Measurements from ENCODE around the gene PCOLCE2. TPM values are rescaled to one million over a fixed set of nuclear protein-coding genes. Genes with fewer than 3 reads are reported as not detected.

PCOLCE2 gene
- total RNA-seq, 2 donors from 2014 or later: 122 to 157 TPM

DNA sequence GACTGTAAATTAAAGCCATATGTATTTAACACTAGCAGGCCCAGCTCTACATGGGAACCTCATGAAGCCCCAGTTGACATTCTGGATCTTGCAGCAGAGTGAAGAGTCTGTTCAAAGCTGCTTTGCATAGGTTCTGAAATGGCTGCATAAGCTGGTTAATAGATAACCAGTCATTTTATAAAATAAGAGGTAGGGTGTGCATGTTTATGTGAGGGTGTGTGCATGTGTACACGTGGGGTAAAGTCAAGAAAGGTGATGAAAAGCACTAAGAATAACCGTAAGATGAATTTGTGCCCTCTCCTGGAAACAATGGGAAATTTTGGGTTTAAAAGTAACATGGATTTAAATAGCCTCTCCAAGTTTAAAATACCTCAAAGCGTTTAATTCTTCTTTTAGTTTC lies 41.6 kb upstream of the PCOLCE2 start:
- no peaks in the 10 kb centered on the region for H3K36me3 ChIP-seq
- H3K4me1 ChIP-seq (ENCODE audit: control insufficient read depth in 1 of 2, low read depth in 2 of 2): no peaks in the 10 kb centered on the region
- TF ChIP-seq, protein P1, sequence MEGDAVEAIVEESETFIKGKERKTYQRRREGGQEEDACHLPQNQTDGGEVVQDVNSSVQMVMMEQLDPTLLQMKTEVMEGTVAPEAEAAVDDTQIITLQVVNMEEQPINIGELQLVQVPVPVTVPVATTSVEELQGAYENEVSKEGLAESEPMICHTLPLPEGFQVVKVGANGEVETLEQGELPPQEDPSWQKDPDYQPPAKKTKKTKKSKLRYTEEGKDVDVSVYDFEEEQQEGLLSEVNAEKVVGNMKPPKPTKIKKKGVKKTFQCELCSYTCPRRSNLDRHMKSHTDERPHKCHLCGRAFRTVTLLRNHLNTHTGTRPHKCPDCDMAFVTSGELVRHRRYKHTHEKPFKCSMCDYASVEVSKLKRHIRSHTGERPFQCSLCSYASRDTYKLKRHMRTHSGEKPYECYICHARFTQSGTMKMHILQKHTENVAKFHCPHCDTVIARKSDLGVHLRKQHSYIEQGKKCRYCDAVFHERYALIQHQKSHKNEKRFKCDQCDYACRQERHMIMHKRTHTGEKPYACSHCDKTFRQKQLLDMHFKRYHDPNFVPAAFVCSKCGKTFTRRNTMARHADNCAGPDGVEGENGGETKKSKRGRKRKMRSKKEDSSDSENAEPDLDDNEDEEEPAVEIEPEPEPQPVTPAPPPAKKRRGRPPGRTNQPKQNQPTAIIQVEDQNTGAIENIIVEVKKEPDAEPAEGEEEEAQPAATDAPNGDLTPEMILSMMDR (IDR thresholded peaks at IDR 0.05): peak; percentile 27
- ATAC-seq (ENCODE audit: insufficient number of reproducible peaks, low FRiP score, low read depth) (no peak), DNase-seq (ENCODE audit: low spot score) (no peak)
- H3K27me3 ChIP-seq (replicated peaks; ENCODE audit: insufficient read depth): no peaks in the 10 kb centered on the region
- H3K9me3 ChIP-seq: no peaks in the 10 kb centered on the region
- H3K4me3 ChIP-seq: no peak overlapping the region
- no peak overlapping the region for H3K27ac ChIP-seq

DNA sequence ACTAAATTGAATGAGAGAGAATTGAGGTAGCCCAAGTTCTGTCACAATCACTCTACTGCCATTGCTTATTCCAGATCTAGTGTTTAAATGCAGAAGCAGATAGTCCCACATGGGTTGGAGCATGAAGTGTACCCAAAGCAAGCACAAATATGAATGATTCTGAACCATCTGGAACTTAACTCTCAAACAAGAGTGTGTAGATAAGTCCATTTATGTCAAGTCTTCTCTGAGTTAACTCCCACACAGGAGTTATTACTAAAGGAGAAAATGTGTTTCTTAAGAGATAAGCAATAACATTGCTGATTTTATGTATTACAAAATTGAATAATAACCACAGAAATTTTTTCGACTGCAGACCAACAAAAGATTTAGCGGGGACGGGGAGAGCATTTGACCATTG lies 41.0 kb upstream of the PCOLCE2 start:
- no peaks in the 10 kb centered on the region for H3K9me3 ChIP-seq
- H3K27me3 ChIP-seq (replicated peaks; ENCODE audit: insufficient read depth): no peaks in the 10 kb centered on the region
- no peaks in the 10 kb centered on the region for H3K36me3 ChIP-seq
- DNase-seq (ENCODE audit: low spot score) (no peak), ATAC-seq (ENCODE audit: insufficient number of reproducible peaks, low FRiP score, low read depth) (no peak)
- H3K4me1 ChIP-seq (ENCODE audit: control insufficient read depth in 1 of 2, low read depth in 2 of 2): no peaks in the 10 kb centered on the region
- H3K27ac ChIP-seq: no peak overlapping the region
- no peak overlapping the region for H3K4me3 ChIP-seq
- TF ChIP-seq, protein P1 (IDR thresholded peaks at IDR 0.05): no peak

DNA sequence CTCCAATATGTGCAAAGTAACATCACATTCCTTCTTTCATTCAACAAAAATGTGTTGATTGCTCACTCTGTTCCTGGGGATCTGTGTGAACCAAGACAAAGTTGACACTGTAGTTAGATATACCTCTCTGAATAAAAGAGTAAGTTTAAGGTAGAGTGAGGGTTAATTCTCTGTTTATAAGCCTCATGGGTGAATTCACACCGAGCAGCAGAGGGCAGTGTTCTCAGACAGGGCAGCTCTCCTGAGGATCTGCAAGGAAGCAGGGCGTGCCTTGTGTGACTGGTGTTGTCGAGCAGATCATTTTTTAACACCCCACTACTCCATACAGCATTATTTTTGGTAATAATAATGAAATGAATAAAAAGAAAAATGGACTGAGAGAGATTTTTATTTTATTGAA lies 40.2 kb upstream of the PCOLCE2 start:
- Histone ChIP-seq H3K36me3 (no peaks in the 10 kb centered on the region), H3K4me1 (ENCODE audit: control insufficient read depth in 1 of 2, low read depth in 2 of 2) (no peaks in the 10 kb centered on the region), H3K4me3 (no peak overlapping the region), H3K9me3 (no peaks in the 10 kb centered on the region), H3K27ac (no peak overlapping the region), H3K27me3 (replicated peaks; ENCODE audit: insufficient read depth) (no peaks in the 10 kb centered on the region)
- ATAC-seq (ENCODE audit: insufficient number of reproducible peaks, low FRiP score, low read depth) (no peak), DNase-seq (ENCODE audit: low spot score) (no peak)
- TF ChIP-seq, protein P1 (IDR thresholded peaks at IDR 0.05): no peak

DNA sequence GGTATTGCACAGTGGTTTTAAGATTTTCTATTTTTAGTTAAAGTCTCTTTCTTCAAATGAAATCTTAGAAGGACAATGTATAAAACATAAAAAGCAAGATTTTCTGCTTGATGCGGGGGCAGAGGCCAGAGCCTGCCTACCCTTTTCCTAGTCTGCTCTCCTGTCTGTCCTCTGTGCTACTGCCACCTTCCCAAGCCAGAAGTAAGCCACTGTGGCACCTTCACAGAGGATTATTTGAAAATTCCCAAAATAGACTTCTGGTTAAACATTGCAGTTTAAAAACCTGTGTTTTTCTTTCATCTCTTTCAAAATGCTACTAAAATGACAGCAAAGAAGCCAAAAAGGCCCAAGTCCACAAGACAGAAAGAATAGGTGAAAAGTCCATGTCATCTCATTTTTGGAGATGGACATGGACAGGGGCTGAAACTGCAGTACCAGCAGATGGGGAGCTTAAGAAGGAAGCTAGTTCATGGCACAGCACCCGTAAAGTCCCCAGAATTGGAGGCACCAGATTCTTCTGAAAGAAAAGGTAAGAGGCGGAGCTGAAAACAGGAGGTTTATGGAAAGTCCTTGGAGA lies 37.6 kb upstream of the PCOLCE2 start:
- DNase-seq (ENCODE audit: low spot score): no peak
- Histone ChIP-seq H3K36me3 (no peaks in the 10 kb centered on the region), H3K27ac (no peak overlapping the region), H3K9me3 (no peaks in the 10 kb centered on the region), H3K27me3 (replicated peaks; ENCODE audit: insufficient read depth) (no peaks in the 10 kb centered on the region), H3K4me1 (ENCODE audit: control insufficient read depth in 1 of 2, low read depth in 2 of 2) (no peaks in the 10 kb centered on the region), H3K4me3 (no peak overlapping the region)
- no peak for ATAC-seq (ENCODE audit: insufficient number of reproducible peaks, low FRiP score, low read depth)
- TF ChIP-seq, protein P1 (IDR thresholded peaks at IDR 0.05): no peak

DNA sequence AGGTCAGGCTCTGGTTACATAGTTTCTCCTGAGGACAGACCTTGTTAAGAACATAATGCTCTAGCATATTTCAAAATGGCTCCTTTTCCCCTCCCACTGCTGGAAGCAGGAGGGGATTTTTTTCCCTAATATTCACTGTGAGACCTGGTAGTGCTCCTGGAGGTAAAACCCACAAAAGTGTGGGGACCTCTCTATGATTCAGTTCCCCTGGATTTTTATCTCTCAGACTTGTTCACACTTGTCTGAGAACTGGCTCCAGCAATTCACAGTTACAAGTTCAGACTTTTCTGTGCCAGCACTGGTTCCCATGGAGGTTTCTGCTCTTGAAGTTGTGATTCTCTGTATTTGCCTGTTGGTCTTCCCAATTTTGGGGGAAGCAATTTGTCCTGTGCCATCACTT lies 36.3 kb upstream of the PCOLCE2 start:
- Histone ChIP-seq H3K4me3 (no peak overlapping the region), H3K27me3 (replicated peaks; ENCODE audit: insufficient read depth) (no peaks in the 10 kb centered on the region), H3K36me3 (no peaks in the 10 kb centered on the region), H3K9me3 (no peaks in the 10 kb centered on the region), H3K27ac (no peak overlapping the region), H3K4me1 (ENCODE audit: control insufficient read depth in 1 of 2, low read depth in 2 of 2) (no peaks in the 10 kb centered on the region)
- ATAC-seq (ENCODE audit: insufficient number of reproducible peaks, low FRiP score, low read depth) (no peak), DNase-seq (ENCODE audit: low spot score) (no peak)
- TF ChIP-seq, protein P1 (IDR thresholded peaks at IDR 0.05): no peak
